Measurements from ENCODE around the gene CRY2.
"Not testable (repeated sequence)": the region's sequence is repeated elsewhere in the genome, so short reads cannot be mapped to it uniquely, and the experiment has no call there.

The CRY2 gene

GRCh38 chr11:45806072-45806933 is 41.0 kb upstream of the CRY2 start:
- H3K27ac ChIP-seq (ENCODE audit: low read depth, low read length), result no peak overlapping the region
- peak overlapping the region; percentile 79 for H3K9ac ChIP-seq (ENCODE audit: low read length)
- H3K4me3 ChIP-seq (ENCODE audit: low read depth, low read length), result peak overlapping the region; percentile 90

GRCh38 chr11:45806937-45807791 is 40.1 kb upstream of the CRY2 start:
- peaks cover 22% of the 10 kb centered on the region; the same call in 1 of the 2 replicates for H3K4me1 ChIP-seq (ENCODE audit: control insufficient read depth, insufficient read depth, low read length)
- H3K36me3 ChIP-seq (ENCODE audit: control insufficient read depth, insufficient read depth, low read length), result peaks cover 16% of the 10 kb centered on the region
- H3K9me3 ChIP-seq (ENCODE audit: control insufficient read depth, insufficient read depth, low read depth, low read length), result no peaks in the 10 kb centered on the region
- no peak overlapping the region for H3K9ac ChIP-seq (ENCODE audit: low read length)
- H3K27me3 ChIP-seq (ENCODE audit: control insufficient read depth, insufficient read depth, low read length), result peaks cover 21% of the 10 kb centered on the region
- H3K27ac ChIP-seq (ENCODE audit: low read depth, low read length), result no peak overlapping the region
- no peak overlapping the region for H3K4me3 ChIP-seq (ENCODE audit: low read depth, low read length)

More at GRCh38 chr11:45806072-45806933, 41.0 kb upstream of the CRY2 start:
- H3K4me1 ChIP-seq (ENCODE audit: control insufficient read depth, insufficient read depth, low read length), result peaks cover 22% of the 10 kb centered on the region; the same call in 1 of the 2 replicates
- H3K36me3 ChIP-seq (ENCODE audit: control insufficient read depth, insufficient read depth, low read length), result peaks cover 8% of the 10 kb centered on the region
- no peaks in the 10 kb centered on the region for H3K9me3 ChIP-seq (ENCODE audit: control insufficient read depth, insufficient read depth, low read depth, low read length)
- H3K27me3 ChIP-seq (ENCODE audit: control insufficient read depth, insufficient read depth, low read length), result peaks cover 26% of the 10 kb centered on the region

DNA sequence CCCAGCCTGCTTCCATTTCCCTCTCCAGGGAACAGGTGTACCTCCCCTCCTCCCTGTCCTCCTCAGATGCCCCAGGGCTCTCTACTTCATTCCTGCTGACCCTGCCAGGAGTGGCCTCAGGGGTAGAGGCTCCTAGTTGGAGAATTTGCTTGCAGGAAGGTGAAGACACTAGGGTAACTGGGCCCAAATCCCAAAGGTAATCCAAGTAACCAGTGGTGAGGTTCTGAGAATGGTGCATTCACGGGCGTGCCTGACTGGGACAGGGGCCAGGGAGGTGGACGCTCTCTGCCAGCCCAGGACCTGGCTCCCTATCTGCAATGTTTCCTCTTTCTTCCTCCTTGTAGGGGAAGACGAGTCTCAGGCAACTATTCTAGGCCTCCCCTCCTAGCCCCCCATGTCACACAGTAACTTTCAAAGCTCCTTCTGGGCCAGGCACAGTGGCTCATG is 39.5 kb upstream of the CRY2 start:
- peaks cover 25% of the 10 kb centered on the region; the same call in 1 of the 2 replicates for H3K4me1 ChIP-seq (ENCODE audit: control insufficient read depth, insufficient read depth, low read length)
- no peak overlapping the region for H3K4me3 ChIP-seq (ENCODE audit: low read depth, low read length)
- H3K9me3 ChIP-seq (ENCODE audit: control insufficient read depth, insufficient read depth, low read depth, low read length), result no peaks in the 10 kb centered on the region
- H3K27ac ChIP-seq (ENCODE audit: low read depth, low read length), result no peak overlapping the region
- H3K36me3 ChIP-seq (ENCODE audit: control insufficient read depth, insufficient read depth, low read length), result peaks cover 16% of the 10 kb centered on the region
- H3K9ac ChIP-seq (ENCODE audit: low read length), result no peak overlapping the region
- H3K27me3 ChIP-seq (ENCODE audit: control insufficient read depth, insufficient read depth, low read length), result peaks cover 14% of the 10 kb centered on the region

DNA sequence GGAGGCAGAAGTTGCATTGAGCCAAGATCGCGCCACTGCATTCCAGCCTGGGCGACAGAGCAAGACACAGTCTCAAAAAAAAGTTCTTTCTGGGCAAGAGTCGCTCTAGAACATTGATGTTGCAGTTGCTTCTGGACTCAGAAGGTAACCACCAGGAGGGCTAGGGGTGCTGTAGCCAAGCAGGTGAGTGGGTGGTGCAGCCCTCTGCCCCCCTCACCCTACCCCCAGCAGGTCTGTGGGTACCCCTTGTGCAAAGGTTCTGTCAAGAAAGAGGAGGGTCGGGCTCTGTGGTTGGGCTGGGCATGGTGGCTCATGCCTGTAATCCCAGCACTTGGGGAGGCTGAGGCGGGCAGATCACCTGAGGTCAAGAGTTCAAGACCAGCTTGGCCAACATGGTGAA is 38.8 kb upstream of the CRY2 start:
- peaks cover 16% of the 10 kb centered on the region for H3K36me3 ChIP-seq (ENCODE audit: control insufficient read depth, insufficient read depth, low read length)
- peaks cover 26% of the 10 kb centered on the region; the same call in 1 of the 2 replicates for H3K4me1 ChIP-seq (ENCODE audit: control insufficient read depth, insufficient read depth, low read length)
- H3K4me3 ChIP-seq (ENCODE audit: low read depth, low read length); H3K27me3 ChIP-seq (ENCODE audit: control insufficient read depth, insufficient read depth, low read length); H3K27ac ChIP-seq (ENCODE audit: low read depth, low read length); H3K9ac ChIP-seq (ENCODE audit: low read length); H3K9me3 ChIP-seq (ENCODE audit: control insufficient read depth, insufficient read depth, low read depth, low read length): not testable (repeated sequence)

DNA sequence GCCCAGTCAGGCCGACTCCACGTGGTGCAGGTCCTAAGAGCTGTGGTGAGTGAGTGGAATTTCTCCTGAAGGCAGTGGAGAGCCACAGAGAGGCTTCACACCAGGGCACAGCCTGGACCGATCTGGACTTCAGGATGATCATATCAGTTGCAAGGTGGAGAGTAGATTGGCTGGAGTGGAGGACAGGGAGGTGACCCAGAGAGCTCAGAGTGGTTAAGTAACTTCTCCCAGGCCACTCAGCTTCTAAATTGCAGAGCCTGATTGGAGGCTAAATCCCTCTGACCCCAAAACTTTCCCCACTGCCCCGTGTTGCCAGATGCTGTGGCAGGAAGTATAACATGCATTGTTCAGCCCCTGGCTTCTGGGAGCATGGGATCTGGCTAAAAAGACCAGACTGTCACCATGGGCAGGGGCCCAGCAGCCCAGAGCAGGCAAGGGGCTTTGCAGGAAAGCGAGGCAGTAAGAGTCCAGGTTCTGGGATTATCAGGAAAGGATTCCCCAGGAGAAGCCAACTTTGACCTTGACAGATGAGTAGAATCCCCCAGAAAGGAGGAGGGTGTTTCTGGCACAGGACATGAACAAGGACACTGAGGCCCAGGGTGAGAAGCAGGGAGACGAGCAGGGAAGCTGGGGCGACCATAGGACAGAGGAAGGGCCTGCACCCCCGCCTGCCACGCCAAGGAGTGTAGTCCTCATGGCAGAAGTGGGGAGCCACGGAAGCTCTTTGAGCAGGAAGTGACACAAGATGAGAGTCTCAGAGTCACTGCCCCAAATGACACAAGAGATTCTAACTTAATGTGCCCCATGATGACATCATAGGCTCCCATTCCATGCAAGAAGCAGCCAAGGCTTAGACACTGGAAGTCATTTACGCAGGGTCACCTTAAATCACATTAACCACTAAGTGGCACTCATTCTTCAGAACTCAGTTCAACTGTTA is 37.5 kb upstream of the CRY2 start:
- Histone ChIP-seq H3K9ac (ENCODE audit: low read length) (no peak overlapping the region), H3K36me3 (ENCODE audit: control insufficient read depth, insufficient read depth, low read length) (peaks cover 16% of the 10 kb centered on the region), H3K4me3 (ENCODE audit: low read depth, low read length) (no peak overlapping the region), H3K9me3 (ENCODE audit: control insufficient read depth, insufficient read depth, low read depth, low read length) (no peaks in the 10 kb centered on the region), H3K27me3 (ENCODE audit: control insufficient read depth, insufficient read depth, low read length) (no peaks in the 10 kb centered on the region), H3K4me1 (ENCODE audit: control insufficient read depth, insufficient read depth, low read length) (peaks cover 26% of the 10 kb centered on the region; the same call in 1 of the 2 replicates), H3K27ac (ENCODE audit: low read depth, low read length) (no peak overlapping the region)

DNA sequence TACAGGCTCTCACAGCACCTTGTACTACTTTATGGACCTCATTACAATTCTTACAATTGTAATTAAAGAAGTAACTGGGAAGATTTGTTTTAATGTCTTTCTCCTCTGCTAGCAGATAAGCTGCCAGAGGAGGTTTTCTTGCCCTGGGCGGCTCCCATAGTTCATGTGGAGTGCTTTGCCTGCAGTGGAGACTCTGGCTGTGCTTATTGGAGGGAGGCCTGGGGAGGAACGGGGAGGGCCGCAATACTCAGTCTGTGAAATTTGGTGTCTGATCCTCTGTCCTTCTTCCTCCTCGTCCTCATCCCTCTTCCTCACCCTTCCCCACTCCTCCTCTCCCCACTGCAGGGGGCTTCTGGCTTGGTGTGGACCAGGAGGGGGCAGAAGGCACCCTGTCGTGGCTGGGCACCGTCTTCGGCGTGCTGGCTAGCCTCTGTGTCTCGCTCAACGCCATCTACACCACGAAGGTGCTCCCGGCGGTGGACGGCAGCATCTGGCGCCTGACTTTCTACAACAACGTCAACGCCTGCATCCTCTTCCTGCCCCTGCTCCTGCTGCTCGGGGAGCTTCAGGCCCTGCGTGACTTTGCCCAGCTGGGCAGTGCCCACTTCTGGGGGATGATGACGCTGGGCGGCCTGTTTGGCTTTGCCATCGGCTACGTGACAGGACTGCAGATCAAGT is 36.7 kb upstream of the CRY2 start:
- no peaks in the 10 kb centered on the region for H3K27me3 ChIP-seq (ENCODE audit: control insufficient read depth, insufficient read depth, low read length)
- H3K27ac ChIP-seq (ENCODE audit: low read depth, low read length), result no peak overlapping the region
- H3K4me3 ChIP-seq (ENCODE audit: low read depth, low read length), result no peak overlapping the region
- H3K9me3 ChIP-seq (ENCODE audit: control insufficient read depth, insufficient read depth, low read depth, low read length), result no peaks in the 10 kb centered on the region
- H3K36me3 ChIP-seq (ENCODE audit: control insufficient read depth, insufficient read depth, low read length), result peaks cover 16% of the 10 kb centered on the region
- H3K9ac ChIP-seq (ENCODE audit: low read length), result no peak overlapping the region
- H3K4me1 ChIP-seq (ENCODE audit: control insufficient read depth, insufficient read depth, low read length), result peaks cover 23% of the 10 kb centered on the region; the same call in 1 of the 2 replicates

DNA sequence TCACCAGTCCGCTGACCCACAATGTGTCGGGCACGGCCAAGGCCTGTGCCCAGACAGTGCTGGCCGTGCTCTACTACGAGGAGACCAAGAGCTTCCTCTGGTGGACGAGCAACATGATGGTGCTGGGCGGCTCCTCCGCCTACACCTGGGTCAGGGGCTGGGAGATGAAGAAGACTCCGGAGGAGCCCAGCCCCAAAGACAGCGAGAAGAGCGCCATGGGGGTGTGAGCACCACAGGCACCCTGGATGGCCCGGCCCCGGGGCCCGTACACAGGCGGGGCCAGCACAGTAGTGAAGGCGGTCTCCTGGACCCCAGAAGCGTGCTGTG is 36.2 kb upstream of the CRY2 start:
- H3K27me3 ChIP-seq (ENCODE audit: control insufficient read depth, insufficient read depth, low read length), result no peaks in the 10 kb centered on the region
- peaks cover 20% of the 10 kb centered on the region; the same call in 1 of the 2 replicates for H3K4me1 ChIP-seq (ENCODE audit: control insufficient read depth, insufficient read depth, low read length)
- H3K36me3 ChIP-seq (ENCODE audit: control insufficient read depth, insufficient read depth, low read length), result peaks cover 16% of the 10 kb centered on the region
- no peaks in the 10 kb centered on the region for H3K9me3 ChIP-seq (ENCODE audit: control insufficient read depth, insufficient read depth, low read depth, low read length)
- H3K9ac ChIP-seq (ENCODE audit: low read length), result no peak overlapping the region
- H3K27ac ChIP-seq (ENCODE audit: low read depth, low read length), result no peak overlapping the region
- no peak overlapping the region for H3K4me3 ChIP-seq (ENCODE audit: low read depth, low read length)

DNA sequence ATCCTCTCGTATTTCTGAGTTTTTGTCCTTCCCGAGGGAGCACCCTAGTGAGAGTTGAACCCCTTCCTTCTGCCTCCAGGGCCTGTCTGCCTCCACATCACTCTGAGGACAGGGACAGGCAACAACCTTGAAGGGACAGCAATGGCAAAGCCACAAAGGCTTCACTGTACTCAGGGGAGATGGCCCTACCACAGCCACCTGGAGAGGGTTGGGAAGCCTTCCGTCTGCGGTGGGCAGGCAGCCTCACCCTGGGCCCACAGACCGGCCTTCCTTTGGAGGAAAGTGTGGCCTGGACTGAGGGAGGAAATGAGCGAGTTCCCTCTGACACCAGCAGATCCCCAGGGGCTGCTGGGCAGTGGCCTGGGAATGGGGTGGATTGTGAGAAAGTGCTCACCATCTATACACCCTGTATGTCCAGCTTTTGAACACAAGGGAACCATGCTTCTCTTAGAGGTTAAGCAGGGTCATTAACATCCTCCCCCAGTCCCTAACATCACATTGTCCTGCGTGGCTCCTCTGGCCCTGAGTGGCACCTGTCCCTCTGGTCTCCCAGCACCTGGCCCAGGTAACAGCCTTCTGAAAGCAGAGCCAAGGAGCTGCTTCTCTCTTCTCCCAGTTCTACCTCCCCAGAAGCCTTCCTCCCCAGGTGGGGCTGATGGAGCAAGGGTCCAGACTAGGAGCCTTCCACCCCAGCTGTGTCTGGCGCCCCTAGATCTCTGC is 35.5 kb upstream of the CRY2 start:
- H3K36me3 ChIP-seq (ENCODE audit: control insufficient read depth, insufficient read depth, low read length), result peaks cover 16% of the 10 kb centered on the region
- no peaks in the 10 kb centered on the region for H3K27me3 ChIP-seq (ENCODE audit: control insufficient read depth, insufficient read depth, low read length)
- H3K4me1 ChIP-seq (ENCODE audit: control insufficient read depth, insufficient read depth, low read length), result peaks cover 16% of the 10 kb centered on the region; the same call in 1 of the 2 replicates

GRCh38 chr11:45812581-45813548 is 34.4 kb upstream of the CRY2 start:
- H3K9me3 ChIP-seq (ENCODE audit: control insufficient read depth, insufficient read depth, low read depth, low read length), result no peaks in the 10 kb centered on the region
- no peak overlapping the region for H3K4me3 ChIP-seq (ENCODE audit: low read depth, low read length)
- no peak overlapping the region for H3K9ac ChIP-seq (ENCODE audit: low read length)
- H3K27ac ChIP-seq (ENCODE audit: low read depth, low read length), result no peak overlapping the region
- H3K27me3 ChIP-seq (ENCODE audit: control insufficient read depth, insufficient read depth, low read length), result no peaks in the 10 kb centered on the region
- H3K4me1 ChIP-seq (ENCODE audit: control insufficient read depth, insufficient read depth, low read length), result peaks cover 7% of the 10 kb centered on the region; the same call in 1 of the 2 replicates
- peaks cover 16% of the 10 kb centered on the region for H3K36me3 ChIP-seq (ENCODE audit: control insufficient read depth, insufficient read depth, low read length)

More for the DNA sequence above, 35.5 kb upstream of the CRY2 start:
- Histone ChIP-seq H3K27ac (ENCODE audit: low read depth, low read length) (no peak overlapping the region), H3K9me3 (ENCODE audit: control insufficient read depth, insufficient read depth, low read depth, low read length) (no peaks in the 10 kb centered on the region), H3K9ac (ENCODE audit: low read length) (no peak overlapping the region), H3K4me3 (ENCODE audit: low read depth, low read length) (no peak overlapping the region)

Data from HUES6 (cell line).